NK-92 treated with Interleukin-12 subunit alpha and Interleukin-12 subunit beta, amount 100 ng/mL, for 24 hours (cell line): ENCODE data around the gene RSU1.

Source experiments
- DNase-seq: peaks from one replicate; lab custom pipeline; 2025; lab: John Stamatoyannopoulos, UW

Gene RSU1

GRCh38 chr10:16741540-16741939, 75.7 kb downstream of the RSU1 start:
- no peak for DNase-seq

- no peak for DNase-seq
These were observed 79.8 kb downstream of the RSU1 start for GRCh38 chr10:16737420-16737819.

GRCh38 chr10:16735671-16736070, 81.6 kb downstream of the RSU1 start:
- DNase-seq, result no peak

GRCh38 chr10:16732376-16732775, 84.8 kb downstream of the RSU1 start:
- no peak for DNase-seq

- DNase-seq, result no peak
These were observed 89.0 kb downstream of the RSU1 start for GRCh38 chr10:16728266-16728665.

- no peak for DNase-seq
These were observed 89.6 kb downstream of the RSU1 start for GRCh38 chr10:16727666-16728065.

GRCh38 chr10:16724509-16724908, 92.7 kb downstream of the RSU1 start:
- no peak for DNase-seq

- DNase-seq, result no peak
These were observed 96.4 kb downstream of the RSU1 start for GRCh38 chr10:16720812-16721211.

- no peak for DNase-seq
These were observed 99.4 kb downstream of the RSU1 start for GRCh38 chr10:16717622-16718395.

- no peak for DNase-seq
These were observed 101.2 kb downstream of the RSU1 start for GRCh38 chr10:16716051-16716450.

- no peak for DNase-seq
These were observed 103.9 kb downstream of the RSU1 start for GRCh38 chr10:16713290-16713689.

- DNase-seq, result no peak
These were observed 104.3 kb downstream of the RSU1 start for GRCh38 chr10:16712883-16713282.

GRCh38 chr10:16700331-16700730, 116.9 kb downstream of the RSU1 start:
- DNase-seq, result no peak

GRCh38 chr10:16699435-16700057, 117.7 kb downstream of the RSU1 start:
- DNase-seq, result no peak

- no peak for DNase-seq
These were observed 118.8 kb downstream of the RSU1 start for GRCh38 chr10:16698461-16698860.

GRCh38 chr10:16690417-16690816, 126.8 kb downstream of the RSU1 start:
- DNase-seq, result no peak

- DNase-seq, result no peak
These were observed 127.5 kb downstream of the RSU1 start for GRCh38 chr10:16689696-16690095.

- DNase-seq, result no peak
These were observed 128.0 kb downstream of the RSU1 start for GRCh38 chr10:16689227-16689626.

GRCh38 chr10:16686054-16686902, 130.9 kb downstream of the RSU1 start:
- DNase-seq, result no peak

GRCh38 chr10:16685551-16685950, 131.7 kb downstream of the RSU1 start:
- DNase-seq, result no peak

GRCh38 chr10:16681521-16681920, 135.7 kb downstream of the RSU1 start:
- DNase-seq, result no peak

- no peak for DNase-seq
These were observed 137.7 kb downstream of the RSU1 start for GRCh38 chr10:16679511-16679910.

- no peak for DNase-seq
These were observed 141.9 kb downstream of the RSU1 start for GRCh38 chr10:16675334-16675733.
